Pancreas (tissue), 10 donors: ENCODE measurements around the gene ELOVL2. TPM values are rescaled to one million over a fixed set of nuclear protein-coding genes. Genes with fewer than 3 reads are reported as not detected.

Source experiments
- ATAC-seq, 4 donors: fragments of 200-7000 bp; cut with Tn5 transposase; one replicate each; pipeline versions ENCODE4 v1.8.0 to v1.9.1; 2020; ENCODE audit warnings: mild to moderate bottlenecking in 4 of 4, moderate library complexity in 4 of 4
- DNase-seq, 6 donors: peaks; one replicate each; pipeline ENCODE4 v3.0.0-alpha.2; 2020
- FAIRE-seq: peaks from 2 replicates; lab custom pipeline; 2012; peaks lifted over from hg19 to GRCh38; lab: Jason Lieb, UNC
- H3K27ac ChIP-seq, 4 donors: fragments of 200-600 bp; sonication (generic); 1 replicate in 3 of 4; 2 replicates in 1 of 4; pipeline versions ENCODE4 v1.5.0 to v1.8.0; 2020
- H3K27me3 ChIP-seq, 4 donors: fragments of 200-600 bp; one replicate each; pipeline ENCODE4 v1.8.0; 2021
- H3K36me3 ChIP-seq, 3 donors: fragments of 200-600 bp; sonication (generic) in 1 of 3; one replicate each; pipeline versions ENCODE4 v1.5.0 to v1.8.0; 2020 to 2021
- H3K4me1 ChIP-seq, 3 donors: fragments of 200-600 bp; one replicate each; pipeline ENCODE4 v1.8.0; 2021
- H3K4me3 ChIP-seq, 4 donors: fragments of 200-600 bp; sonication (generic) in 2 of 4; one replicate each; pipeline versions ENCODE4 v1.5.0 to v1.8.0; 2020 to 2021
- H3K9me3 ChIP-seq, 4 donors: fragments of 200-600 bp; one replicate each; pipeline ENCODE4 v1.8.0; 2021
- WGBS, 2 donors: extraction: QIAGEN DNeasy Blood & Tissue Kit; methylation state at CpG; one replicate each; pipeline ENCODE4 v1.1.7; 2013; 5-methylcytosine and 5-hydroxymethylcytosine counted together
- intact Hi-C, 3 donors: fragments of 100-400 bp; cut with DNase I; formaldehyde crosslinking; loops; one replicate each; pipeline versions ENCODE4 v1.11.1 to v1.14.2; 2022
- polyA plus RNA-seq, 2 donors: library from polyadenylated mRNA; stranded (reverse); fragments of 200-250 nt; gene quantifications; one replicate each; pipeline ENCODE4 v1.2.3, GENCODE V29; 2013
- total RNA-seq, 6 donors: library from RNA; stranded (reverse); fragmentation: NEBNext Ultra II Directional in 4 of 6; extraction: Animal tissue kit (Norgen Biotek cat#: 25700) in 4 of 6; gene quantifications; one replicate each; pipeline versions ENCODE4 v1.2.1 to v1.2.4, GENCODE V29; 2021 to 2023
- TF ChIP-seq, protein P1 (sequence below), 4 donors: fragments of 200-600 bp; sonication (generic) in 3 of 4; IDR thresholded peaks; one replicate each; pipeline versions ENCODE4 v1.5.0 to v1.8.0; 2021; ENCODE audit warnings: antibody characterized with exemption in 4 of 4
- donor health status: healthy with polysubstance abuse.
- donor health status: DM: no; HTN: no; CAD: no; lungs with moderate emphysema.
- donor health status: DM: no; HTN: no; CAD: no.
- donor health status: control.
- donor health status: control.
- donor health status: Bipolar disorder and iron deficiency.
- donor health status: DM: yes; HTN: yes; CAD: no.
- donor health status: DM: no; HTN: no; CAD: no.
- donor health status: DM: no; HTN: no; CAD: no.
- donor health status: DM: yes; HTN: yes; CAD: no.

The ELOVL2 gene
- total and polyA plus RNA-seq, 8 donors, result 1.3 to 2.2 (median 1.6) TPM

DNA sequence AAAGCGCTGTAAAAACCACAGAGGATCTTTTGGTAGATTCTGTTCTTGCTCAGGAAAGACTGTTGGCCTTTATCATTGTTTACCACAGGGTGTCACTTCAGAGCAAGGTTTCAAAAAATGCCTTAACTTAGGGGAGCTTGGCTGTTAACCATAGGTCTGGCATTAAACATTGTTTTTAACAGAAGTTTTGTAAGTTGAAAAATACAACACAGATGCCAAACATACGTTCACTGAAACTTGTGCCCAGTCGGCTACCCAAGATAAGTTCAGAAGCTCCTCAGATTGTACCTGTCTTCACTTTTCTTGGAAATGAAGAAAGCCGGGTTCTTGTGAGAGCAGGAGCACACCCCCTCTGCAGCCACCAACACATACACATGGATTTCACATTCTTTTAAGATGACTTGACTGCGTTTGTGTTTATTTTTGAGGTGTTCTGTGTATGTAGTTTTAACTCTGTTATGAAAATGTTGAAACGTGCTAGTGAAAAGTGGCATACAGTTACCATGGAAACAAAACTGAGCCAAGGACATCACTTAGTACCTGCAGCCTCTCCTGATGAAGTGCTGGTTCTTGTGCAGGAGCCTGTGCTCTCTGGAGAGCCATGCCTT, 92.3 kb downstream of the ELOVL2 start:
- TF ChIP-seq, protein P1, sequence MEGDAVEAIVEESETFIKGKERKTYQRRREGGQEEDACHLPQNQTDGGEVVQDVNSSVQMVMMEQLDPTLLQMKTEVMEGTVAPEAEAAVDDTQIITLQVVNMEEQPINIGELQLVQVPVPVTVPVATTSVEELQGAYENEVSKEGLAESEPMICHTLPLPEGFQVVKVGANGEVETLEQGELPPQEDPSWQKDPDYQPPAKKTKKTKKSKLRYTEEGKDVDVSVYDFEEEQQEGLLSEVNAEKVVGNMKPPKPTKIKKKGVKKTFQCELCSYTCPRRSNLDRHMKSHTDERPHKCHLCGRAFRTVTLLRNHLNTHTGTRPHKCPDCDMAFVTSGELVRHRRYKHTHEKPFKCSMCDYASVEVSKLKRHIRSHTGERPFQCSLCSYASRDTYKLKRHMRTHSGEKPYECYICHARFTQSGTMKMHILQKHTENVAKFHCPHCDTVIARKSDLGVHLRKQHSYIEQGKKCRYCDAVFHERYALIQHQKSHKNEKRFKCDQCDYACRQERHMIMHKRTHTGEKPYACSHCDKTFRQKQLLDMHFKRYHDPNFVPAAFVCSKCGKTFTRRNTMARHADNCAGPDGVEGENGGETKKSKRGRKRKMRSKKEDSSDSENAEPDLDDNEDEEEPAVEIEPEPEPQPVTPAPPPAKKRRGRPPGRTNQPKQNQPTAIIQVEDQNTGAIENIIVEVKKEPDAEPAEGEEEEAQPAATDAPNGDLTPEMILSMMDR (IDR thresholded peaks at IDR 0.05), result peak in 3 of 4 donors; percentile 14 to 31 (median 18)
- H3K27ac ChIP-seq, result no peak overlapping the region
- intact Hi-C loops, result loop anchor here in 2 of 3 donors (5.0 kb wide), 2 partner anchors 116 to 121 kb away; no protein-coding TSS in a partner anchor
- H3K9me3 ChIP-seq, result no peaks in the 10 kb centered on the region
- FAIRE-seq (no peak), ATAC-seq (peak; percentile 35 to 85 (median 80)), DNase-seq (no peak)
- 23 to 34% methylated on average over 6 of the region's 6 CpGs for WGBS, 2 donors
- no peaks in the 10 kb centered on the region for H3K27me3 ChIP-seq
- H3K36me3 ChIP-seq, result no peaks in the 10 kb centered on the region
- H3K4me3 ChIP-seq, result no peak overlapping the region
- no peaks in the 10 kb centered on the region for H3K4me1 ChIP-seq

DNA sequence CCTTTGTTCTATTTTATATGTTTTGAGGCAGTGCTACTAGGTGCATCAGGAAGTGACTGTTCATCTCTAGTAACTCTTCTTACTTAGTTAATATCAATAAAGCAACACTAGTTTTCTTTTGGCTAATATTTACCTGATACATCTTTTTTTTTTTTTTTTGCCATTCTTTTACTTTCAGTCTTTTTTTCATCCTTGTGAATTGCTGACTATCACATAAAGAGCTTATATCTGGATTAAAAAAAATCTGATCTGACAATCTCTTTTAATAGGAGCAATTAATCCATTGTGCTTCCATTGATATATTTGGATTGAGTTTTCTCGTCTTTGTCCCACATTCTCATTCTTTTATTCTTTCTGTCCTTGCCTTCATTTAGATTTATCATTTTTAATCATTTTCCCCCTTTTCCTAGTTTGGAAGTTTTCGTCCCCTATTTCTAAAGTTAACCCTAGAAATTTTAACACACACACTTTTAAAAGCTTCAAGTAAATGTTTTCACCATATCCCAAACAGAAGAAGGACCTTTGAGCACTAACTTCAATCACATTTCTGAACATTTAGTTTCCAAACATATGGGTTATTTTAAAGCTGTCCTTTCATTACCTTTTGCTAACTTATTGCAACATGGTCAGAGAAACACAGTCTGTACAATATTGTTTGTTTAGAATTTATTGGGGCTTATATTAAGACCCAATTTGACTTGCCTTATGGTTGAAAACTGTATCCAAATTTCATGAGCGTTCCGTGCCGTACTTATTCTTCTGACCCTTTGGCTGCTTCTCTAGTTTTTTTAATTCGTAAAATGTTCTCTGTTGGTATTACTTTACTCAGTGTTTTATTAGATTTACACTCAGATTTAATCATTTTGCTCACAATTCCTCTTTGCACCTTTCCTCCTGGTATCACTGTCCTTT, 94.3 kb downstream of the ELOVL2 start:
- no peaks in the 10 kb centered on the region for H3K36me3 ChIP-seq
- intact Hi-C loops, result loop anchor here in 2 of 3 donors (5.0 kb wide), 2 partner anchors 117 to 122 kb away; no protein-coding TSS in a partner anchor
- H3K4me1 ChIP-seq, result no peaks in the 10 kb centered on the region
- FAIRE-seq (no peak), ATAC-seq (no peak), DNase-seq (no peak)
- 79 to 87% methylated on average over 6 of the region's 6 CpGs for WGBS, 2 donors
- no peaks in the 10 kb centered on the region for H3K9me3 ChIP-seq
- H3K27me3 ChIP-seq, result no peaks in the 10 kb centered on the region
- no peak overlapping the region for H3K4me3 ChIP-seq
- H3K27ac ChIP-seq, result no peak overlapping the region
- TF ChIP-seq, protein P1 (IDR thresholded peaks at IDR 0.05), result no peak

DNA sequence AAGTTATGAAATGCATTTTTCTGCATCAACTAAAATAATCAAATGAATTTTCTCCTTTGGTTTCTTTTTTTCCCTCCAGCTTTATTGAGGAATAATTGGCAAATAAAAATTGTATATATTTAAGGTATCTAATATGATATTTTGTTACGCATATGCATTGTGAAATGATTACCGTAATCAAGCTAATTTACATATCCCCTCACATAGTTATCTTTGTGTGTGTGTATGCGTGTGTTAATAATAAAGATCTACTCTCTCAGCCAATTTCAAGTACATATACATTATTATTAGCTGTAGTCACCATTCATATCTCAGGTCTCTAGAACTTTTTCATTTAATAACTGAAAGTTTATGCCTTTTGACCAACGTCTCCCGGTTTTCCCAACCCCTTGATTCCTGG, 96.1 kb downstream of the ELOVL2 start:
- FAIRE-seq (no peak), DNase-seq (no peak), ATAC-seq (no peak)
- Histone ChIP-seq H3K9me3 (no peaks in the 10 kb centered on the region), H3K36me3 (no peaks in the 10 kb centered on the region), H3K27me3 (no peaks in the 10 kb centered on the region), H3K4me1 (no peaks in the 10 kb centered on the region), H3K4me3 (no peak overlapping the region), H3K27ac (no peak overlapping the region)
- intact Hi-C loops, result no loop called here
- WGBS, 2 donors, result 84 to 92% methylated on average over 5 of the region's 5 CpGs
- TF ChIP-seq, protein P1 (IDR thresholded peaks at IDR 0.05), result no peak

DNA sequence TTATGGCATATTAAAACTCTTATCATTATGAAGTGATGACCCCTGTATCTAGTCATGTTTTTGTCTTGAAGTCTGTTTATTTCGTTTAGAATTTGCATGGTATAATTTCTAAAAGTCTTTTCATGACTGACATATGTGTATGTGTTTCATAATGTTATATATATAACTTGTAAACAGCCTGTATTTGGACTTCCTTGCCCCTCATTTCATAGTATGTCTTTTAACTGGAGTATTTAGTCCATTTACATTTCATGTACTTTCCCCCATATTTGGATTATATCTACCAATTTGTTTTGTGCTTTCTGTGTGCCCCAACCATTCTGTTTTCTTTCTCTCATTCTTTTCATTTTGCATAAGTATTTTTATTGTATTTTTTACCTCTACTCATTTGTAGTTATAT, 98.3 kb downstream of the ELOVL2 start:
- Histone ChIP-seq H3K9me3 (no peaks in the 10 kb centered on the region), H3K4me3 (no peak overlapping the region), H3K36me3 (no peaks in the 10 kb centered on the region), H3K27me3 (no peaks in the 10 kb centered on the region), H3K4me1 (no peaks in the 10 kb centered on the region), H3K27ac (no peak overlapping the region)
- FAIRE-seq (no peak), DNase-seq (no peak), ATAC-seq (no peak)
- intact Hi-C loops, result no loop called here
- TF ChIP-seq, protein P1 (IDR thresholded peaks at IDR 0.05), result no peak
- WGBS, 2 donors, result 73 to 81% methylated on average over 1 of the region's 1 CpG
